SK-N-SH treated with all-trans-retinoic acid at 6 μM for 48 hours (cell line): ENCODE results near the gene SERPINH1.

ENCODE experiments used
- ATAC-seq: fragments of 200-7000 bp; cut with Tn5 transposase; 3 replicates; pipeline ENCODE4 v1.9.1; 2020; ENCODE audit warnings: mild to moderate bottlenecking, moderate library complexity
- ARNTL ChIP-seq: fragments of 450-650 bp; formaldehyde crosslinking; IDR thresholded peaks from 2 replicates; pipeline ENCODE4 v1.5.0; 2020; ENCODE audit warnings: low read depth, mild to moderate bottlenecking, moderate library complexity, borderline replicate concordance
- BACH2 ChIP-seq: fragments of 250-450 bp; sonication (Bioruptor Pico); IDR thresholded peaks from 2 replicates; pipeline ENCODE4 v1.9.0; 2021; ENCODE audit warnings: mild to moderate bottlenecking, borderline replicate concordance
- CSDC2 ChIP-seq: fragments of 250-450 bp; sonication (Bioruptor Pico); IDR thresholded peaks from 2 replicates; pipeline ENCODE4 v1.5.0; 2020; ENCODE audit warnings: mild to moderate bottlenecking, moderate library complexity
- ESRRG ChIP-seq: fragments of 250-450 bp; sonication (Bioruptor Pico); IDR thresholded peaks from 2 replicates; pipeline ENCODE4 v1.6.1; 2021; ENCODE audit warnings: mild to moderate bottlenecking
- GLIS3 ChIP-seq: fragments of 250-450 bp; sonication (Bioruptor Pico); IDR thresholded peaks from 2 replicates; pipeline ENCODE4 v1.5.0; 2020; ENCODE audit warnings: mild to moderate bottlenecking, moderate library complexity
- ISL1 ChIP-seq: fragments of 250-450 bp; sonication (Bioruptor Pico); IDR thresholded peaks from 2 replicates; pipeline ENCODE4 v2.1.2; 2022; ENCODE audit warnings: mild to moderate bottlenecking, moderate library complexity
- OSR1 ChIP-seq: fragments of 250-450 bp; sonication (Bioruptor Pico); IDR thresholded peaks from 2 replicates; pipeline ENCODE4 v1.8.0; 2022; ENCODE audit warnings: moderate library complexity, mild to moderate bottlenecking, inconsistent platforms
- PPARA ChIP-seq: fragments of 250-450 bp; sonication (Bioruptor Pico); IDR thresholded peaks from 2 replicates; pipeline ENCODE4 v1.5.0; 2020; ENCODE audit warnings: mild to moderate bottlenecking, borderline replicate concordance
- RARB ChIP-seq: fragments of 250-450 bp; sonication (Bioruptor Pico); IDR thresholded peaks from 2 replicates; pipeline ENCODE4 v1.8.0; 2021; ENCODE audit warnings: mild to moderate bottlenecking, moderate library complexity
- SNAI2 ChIP-seq: fragments of 250-450 bp; sonication (Bioruptor Pico); IDR thresholded peaks from 2 replicates; pipeline ENCODE4 v1.5.0; 2020; ENCODE audit warnings: mild to moderate bottlenecking, moderate library complexity
- TCF4 ChIP-seq: fragments of 250-450 bp; sonication (Bioruptor Pico); IDR thresholded peaks from 2 replicates; pipeline ENCODE4 v1.8.0; 2021; ENCODE audit warnings: mild to moderate bottlenecking, moderate library complexity, borderline replicate concordance
- TOX ChIP-seq: fragments of 250-450 bp; sonication (Bioruptor Pico); IDR thresholded peaks from 2 replicates; pipeline ENCODE4 v1.8.0; 2021; ENCODE audit warnings: mild to moderate bottlenecking, moderate library complexity, borderline replicate concordance
- ZC3H10 ChIP-seq: fragments of 250-450 bp; sonication (Bioruptor Pico); IDR thresholded peaks from 2 replicates; pipeline ENCODE4 v1.5.1; 2021; ENCODE audit warnings: mild to moderate bottlenecking, moderate library complexity
- ZFP3 ChIP-seq: fragments of 250-450 bp; sonication (Bioruptor Pico); IDR thresholded peaks from 2 replicates; pipeline ENCODE4 v1.5.0; 2020; ENCODE audit warnings: mild to moderate bottlenecking, moderate library complexity
- ZFP30 ChIP-seq: fragments of 450-650 bp; formaldehyde crosslinking; IDR thresholded peaks from 2 replicates; pipeline ENCODE4 v1.5.0; 2022; ENCODE audit warnings: mild to moderate bottlenecking, moderate library complexity
- ZNF70 ChIP-seq: fragments of 450-650 bp; formaldehyde crosslinking; IDR thresholded peaks from 2 replicates; pipeline ENCODE4 v1.5.0; 2020; ENCODE audit warnings: mild to moderate bottlenecking, moderate library complexity
- TF ChIP-seq, protein P1 (sequence below): fragments of 250-450 bp; sonication (Bioruptor Pico); IDR thresholded peaks from 2 replicates; pipeline ENCODE4 v1.8.0; 2021; ENCODE audit warnings: low read depth, mild to moderate bottlenecking, moderate library complexity, borderline replicate concordance
- TF ChIP-seq, protein P2 (sequence below): fragments of 250-450 bp; sonication (Bioruptor Pico); IDR thresholded peaks from 2 replicates; pipeline ENCODE4 v1.5.1; 2020; ENCODE audit warnings: low read depth, mild to moderate bottlenecking, moderate library complexity
- TF ChIP-seq, protein P3 (sequence below): fragments of 250-450 bp; sonication (Bioruptor Pico); IDR thresholded peaks from 2 replicates; pipeline ENCODE4 v1.8.0; 2020; ENCODE audit warnings: mild to moderate bottlenecking, moderate library complexity, borderline replicate concordance
- TF ChIP-seq, protein P4 (sequence below): fragments of 250-450 bp; sonication (Bioruptor Pico); IDR thresholded peaks from 2 replicates; pipeline ENCODE4 v1.5.1; 2021; ENCODE audit warnings: mild to moderate bottlenecking, moderate library complexity

The SERPINH1 gene

DNA sequence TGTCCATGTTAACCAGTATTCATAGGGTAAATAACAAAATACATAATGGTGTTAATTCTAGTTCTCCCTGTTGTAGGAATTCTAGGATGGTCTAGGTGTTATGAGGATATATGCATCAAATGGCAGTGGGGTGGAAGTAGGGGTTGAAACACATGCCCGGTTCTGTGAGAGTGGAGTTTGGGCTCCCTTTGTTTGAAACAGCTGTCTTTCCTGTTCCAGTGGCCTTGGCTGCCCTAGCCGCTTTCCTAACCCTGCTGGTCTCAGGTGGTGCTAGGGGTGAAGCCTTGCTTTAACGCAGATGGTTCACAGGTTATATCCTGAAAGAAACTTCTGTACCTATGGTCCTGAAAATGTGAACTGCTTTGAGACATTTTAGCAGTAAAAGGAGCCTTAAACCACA, 38.3 kb downstream of the SERPINH1 start:
- TF ChIP-seq, protein P1, sequence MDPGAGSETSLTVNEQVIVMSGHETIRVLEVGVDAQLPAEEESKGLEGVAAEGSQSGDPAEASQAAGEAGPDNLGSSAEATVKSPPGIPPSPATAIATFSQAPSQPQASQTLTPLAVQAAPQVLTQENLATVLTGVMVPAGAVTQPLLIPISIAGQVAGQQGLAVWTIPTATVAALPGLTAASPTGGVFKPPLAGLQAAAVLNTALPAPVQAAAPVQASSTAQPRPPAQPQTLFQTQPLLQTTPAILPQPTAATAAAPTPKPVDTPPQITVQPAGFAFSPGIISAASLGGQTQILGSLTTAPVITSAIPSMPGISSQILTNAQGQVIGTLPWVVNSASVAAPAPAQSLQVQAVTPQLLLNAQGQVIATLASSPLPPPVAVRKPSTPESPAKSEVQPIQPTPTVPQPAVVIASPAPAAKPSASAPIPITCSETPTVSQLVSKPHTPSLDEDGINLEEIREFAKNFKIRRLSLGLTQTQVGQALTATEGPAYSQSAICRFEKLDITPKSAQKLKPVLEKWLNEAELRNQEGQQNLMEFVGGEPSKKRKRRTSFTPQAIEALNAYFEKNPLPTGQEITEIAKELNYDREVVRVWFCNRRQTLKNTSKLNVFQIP (CRISPR knock-in tag): no peak
- no peak for TF ChIP-seq ESRRG
- ATAC-seq: no peak

DNA sequence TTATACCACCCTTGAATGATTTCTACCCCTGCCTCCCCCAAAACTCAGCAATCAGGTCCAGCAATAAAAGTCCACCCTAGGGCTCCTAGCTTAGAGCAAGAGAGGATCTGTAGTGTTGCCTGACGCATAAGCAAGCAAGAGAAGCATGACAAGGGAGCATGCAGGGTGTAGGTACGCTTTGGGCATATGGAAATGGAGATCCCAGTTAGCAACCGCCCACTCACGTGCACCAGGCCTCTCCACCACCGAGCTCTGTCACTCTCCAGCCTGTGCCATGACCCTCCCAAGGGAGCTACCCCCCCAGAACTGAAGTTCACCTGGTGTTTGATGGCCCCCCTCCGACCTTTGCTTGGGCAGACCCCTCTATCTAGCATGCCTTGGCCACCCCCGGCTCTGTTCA, 39.4 kb downstream of the SERPINH1 start:
- TF ChIP-seq RARB (no peak), ARNTL (CRISPR knock-in tag) (no peak), ISL1 (CRISPR knock-in tag) (no peak), ZFP3 (CRISPR knock-in tag) (no peak)
- TF ChIP-seq, protein P2, sequence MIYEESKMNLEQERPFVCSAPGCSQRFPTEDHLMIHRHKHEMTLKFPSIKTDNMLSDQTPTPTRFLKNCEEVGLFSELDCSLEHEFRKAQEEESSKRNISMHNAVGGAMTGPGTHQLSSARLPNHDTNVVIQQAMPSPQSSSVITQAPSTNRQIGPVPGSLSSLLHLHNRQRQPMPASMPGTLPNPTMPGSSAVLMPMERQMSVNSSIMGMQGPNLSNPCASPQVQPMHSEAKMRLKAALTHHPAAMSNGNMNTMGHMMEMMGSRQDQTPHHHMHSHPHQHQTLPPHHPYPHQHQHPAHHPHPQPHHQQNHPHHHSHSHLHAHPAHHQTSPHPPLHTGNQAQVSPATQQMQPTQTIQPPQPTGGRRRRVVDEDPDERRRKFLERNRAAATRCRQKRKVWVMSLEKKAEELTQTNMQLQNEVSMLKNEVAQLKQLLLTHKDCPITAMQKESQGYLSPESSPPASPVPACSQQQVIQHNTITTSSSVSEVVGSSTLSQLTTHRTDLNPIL: no peak
- no peak for ATAC-seq

DNA sequence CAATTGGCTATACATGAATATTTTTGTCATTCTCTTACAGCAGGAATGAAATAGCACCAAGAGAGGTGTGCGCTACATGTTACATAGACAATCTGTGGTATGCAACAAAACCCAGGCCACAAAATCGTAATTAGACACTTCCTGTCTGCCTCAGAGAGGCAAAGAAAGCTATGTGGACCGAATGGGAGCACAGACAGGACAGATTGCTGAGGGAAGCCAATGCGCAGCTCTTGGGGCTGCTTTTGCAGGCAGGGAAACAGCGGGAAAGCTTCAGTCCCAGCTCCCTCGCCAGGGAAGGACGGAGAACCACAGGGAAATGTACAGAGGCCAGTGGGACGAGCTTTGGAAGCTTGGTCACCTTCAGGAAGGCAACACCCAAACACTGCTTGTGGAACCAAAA, 40.9 kb downstream of the SERPINH1 start:
- peak; percentile 45 for ATAC-seq
- TF ChIP-seq, protein P3, sequence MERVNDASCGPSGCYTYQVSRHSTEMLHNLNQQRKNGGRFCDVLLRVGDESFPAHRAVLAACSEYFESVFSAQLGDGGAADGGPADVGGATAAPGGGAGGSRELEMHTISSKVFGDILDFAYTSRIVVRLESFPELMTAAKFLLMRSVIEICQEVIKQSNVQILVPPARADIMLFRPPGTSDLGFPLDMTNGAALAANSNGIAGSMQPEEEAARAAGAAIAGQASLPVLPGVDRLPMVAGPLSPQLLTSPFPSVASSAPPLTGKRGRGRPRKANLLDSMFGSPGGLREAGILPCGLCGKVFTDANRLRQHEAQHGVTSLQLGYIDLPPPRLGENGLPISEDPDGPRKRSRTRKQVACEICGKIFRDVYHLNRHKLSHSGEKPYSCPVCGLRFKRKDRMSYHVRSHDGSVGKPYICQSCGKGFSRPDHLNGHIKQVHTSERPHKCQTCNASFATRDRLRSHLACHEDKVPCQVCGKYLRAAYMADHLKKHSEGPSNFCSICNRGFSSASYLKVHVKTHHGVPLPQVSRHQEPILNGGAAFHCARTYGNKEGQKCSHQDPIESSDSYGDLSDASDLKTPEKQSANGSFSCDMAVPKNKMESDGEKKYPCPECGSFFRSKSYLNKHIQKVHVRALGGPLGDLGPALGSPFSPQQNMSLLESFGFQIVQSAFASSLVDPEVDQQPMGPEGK: no peak
- TF ChIP-seq ZNF70 (CRISPR knock-in tag): no peak
- TF ChIP-seq, protein P1 (CRISPR knock-in tag): no peak
- TF ChIP-seq ZC3H10 (CRISPR knock-in tag): no peak
- no peak for TF ChIP-seq PPARA
- TF ChIP-seq GLIS3 (CRISPR knock-in tag): no peak
- TF ChIP-seq, protein P4, sequence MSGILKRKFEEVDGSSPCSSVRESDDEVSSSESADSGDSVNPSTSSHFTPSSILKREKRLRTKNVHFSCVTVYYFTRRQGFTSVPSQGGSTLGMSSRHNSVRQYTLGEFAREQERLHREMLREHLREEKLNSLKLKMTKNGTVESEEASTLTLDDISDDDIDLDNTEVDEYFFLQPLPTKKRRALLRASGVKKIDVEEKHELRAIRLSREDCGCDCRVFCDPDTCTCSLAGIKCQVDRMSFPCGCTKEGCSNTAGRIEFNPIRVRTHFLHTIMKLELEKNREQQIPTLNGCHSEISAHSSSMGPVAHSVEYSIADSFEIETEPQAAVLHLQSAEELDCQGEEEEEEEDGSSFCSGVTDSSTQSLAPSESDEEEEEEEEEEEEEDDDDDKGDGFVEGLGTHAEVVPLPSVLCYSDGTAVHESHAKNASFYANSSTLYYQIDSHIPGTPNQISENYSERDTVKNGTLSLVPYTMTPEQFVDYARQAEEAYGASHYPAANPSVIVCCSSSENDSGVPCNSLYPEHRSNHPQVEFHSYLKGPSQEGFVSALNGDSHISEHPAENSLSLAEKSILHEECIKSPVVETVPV (CRISPR knock-in tag): no peak
- no peak for TF ChIP-seq TOX (CRISPR knock-in tag)
- TF ChIP-seq ZFP3 (CRISPR knock-in tag): no peak

DNA sequence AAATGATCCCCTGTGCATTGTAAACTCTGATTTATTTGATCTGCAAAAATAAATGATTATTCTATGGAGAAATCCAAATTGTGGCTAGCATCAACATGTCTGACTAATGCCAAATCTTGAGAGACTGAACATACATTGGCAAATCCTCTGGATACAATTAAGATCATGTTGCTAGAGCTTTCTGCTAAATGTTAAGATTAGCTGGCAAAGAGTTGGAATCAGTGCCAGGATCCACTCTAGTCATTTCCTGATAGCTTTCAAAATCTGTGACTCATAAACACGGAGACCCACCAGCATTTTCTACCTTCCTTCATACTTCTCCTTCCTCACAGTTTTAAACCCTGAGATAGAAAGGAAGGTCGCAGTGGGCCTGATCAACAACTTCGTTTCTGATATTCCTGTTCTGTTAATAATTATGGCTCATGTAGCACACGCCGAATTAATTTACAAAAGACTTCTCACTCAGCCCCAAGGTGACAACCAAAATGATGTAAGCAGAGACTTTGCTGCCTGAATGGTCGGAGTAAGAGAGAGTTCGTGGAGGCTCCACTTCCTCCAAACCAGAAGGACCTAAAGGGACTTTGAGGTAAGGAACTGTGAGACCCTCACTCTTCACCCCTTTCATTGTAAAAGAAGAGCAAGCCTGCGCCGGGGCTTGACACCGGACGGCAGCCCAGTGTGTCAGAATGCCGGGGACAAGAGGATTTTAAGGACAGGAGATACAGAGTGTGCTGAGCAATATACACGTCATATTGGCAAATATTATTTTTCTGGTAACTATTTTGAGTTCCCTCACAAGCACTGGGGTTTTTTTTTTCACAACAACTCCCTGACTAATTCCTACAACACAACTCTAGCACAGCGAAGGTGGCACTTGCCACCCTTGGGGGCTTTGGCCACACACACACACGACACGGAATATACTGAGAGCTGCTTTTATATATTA, 42.0 kb downstream of the SERPINH1 start:
- TF ChIP-seq ISL1 (CRISPR knock-in tag): peak; percentile 72
- no peak for TF ChIP-seq PPARA
- peak; percentile 81 for ATAC-seq

DNA sequence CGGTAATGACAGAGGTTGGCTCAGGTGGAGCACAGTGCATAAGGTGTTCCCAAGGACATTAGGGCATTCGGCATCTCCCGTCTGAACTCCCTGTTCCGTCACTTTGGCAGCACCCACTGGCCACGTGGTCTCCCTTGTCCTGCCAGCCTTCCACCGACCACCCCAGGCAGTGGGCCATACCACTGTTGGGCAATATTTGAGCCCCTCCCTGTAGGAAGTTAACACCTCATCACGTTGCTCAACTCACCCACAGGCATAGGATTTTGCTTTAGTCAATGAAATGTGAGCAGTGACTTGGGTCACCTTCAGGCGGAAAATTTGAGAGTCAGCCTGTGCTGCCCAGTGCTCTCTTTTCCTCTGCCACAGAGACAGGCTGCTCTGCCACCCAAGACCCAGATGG, 44.0 kb downstream of the SERPINH1 start:
- ATAC-seq: no peak
- TF ChIP-seq CSDC2 (no peak), GLIS3 (CRISPR knock-in tag) (no peak), TCF4 (CRISPR knock-in tag) (no peak), ESRRG (no peak), ZNF70 (CRISPR knock-in tag) (no peak), SNAI2 (no peak), PPARA (no peak), ZC3H10 (CRISPR knock-in tag) (no peak), ZFP3 (CRISPR knock-in tag) (no peak), ZFP30 (CRISPR knock-in tag) (no peak), BACH2 (CRISPR knock-in tag) (no peak), OSR1 (CRISPR knock-in tag) (no peak), ISL1 (CRISPR knock-in tag) (no peak)
- TF ChIP-seq, protein P1 (CRISPR knock-in tag): no peak
- TF ChIP-seq, protein P2: no peak
